GM12891 (cell line): ENCODE results near the gene ZNF445.

Experiments
- POLR2A ChIP-seq: IDR thresholded peaks from 2 replicates; pipeline ENCODE4 v1.6.1; 2011; ENCODE audit warnings: low read depth, low read length, control low read depth
- POLR2AphosphoS5 ChIP-seq: IDR thresholded peaks from 2 replicates; pipeline ENCODE4 v1.6.1; 2011; ENCODE audit warnings: low read depth, low read length, control low read depth
- TAF1 ChIP-seq: IDR thresholded peaks from 2 replicates; pipeline ENCODE4 v1.6.1; 2011; ENCODE audit warnings: low read depth, low read length, control low read depth

- TF ChIP-seq POLR2A, result no peak
- no peak for TF ChIP-seq POLR2AphosphoS5
- TF ChIP-seq TAF1, result no peak
These were observed 1.2 kb upstream of the ZNF445 start for GRCh38 chr3:44478606-44479094.
